NAMALWA (cell line): ENCODE results near the gene KIRREL3.

Source experiments
- DNase-seq: peaks from one replicate; pipeline ENCODE4 v3.0.0-alpha.2; 2015; ENCODE audit warnings: low spot score

KIRREL3 gene

GRCh38 chr11:126437731-126438130, 562.8 kb downstream of the KIRREL3 start:
- no peak for DNase-seq

DNA sequence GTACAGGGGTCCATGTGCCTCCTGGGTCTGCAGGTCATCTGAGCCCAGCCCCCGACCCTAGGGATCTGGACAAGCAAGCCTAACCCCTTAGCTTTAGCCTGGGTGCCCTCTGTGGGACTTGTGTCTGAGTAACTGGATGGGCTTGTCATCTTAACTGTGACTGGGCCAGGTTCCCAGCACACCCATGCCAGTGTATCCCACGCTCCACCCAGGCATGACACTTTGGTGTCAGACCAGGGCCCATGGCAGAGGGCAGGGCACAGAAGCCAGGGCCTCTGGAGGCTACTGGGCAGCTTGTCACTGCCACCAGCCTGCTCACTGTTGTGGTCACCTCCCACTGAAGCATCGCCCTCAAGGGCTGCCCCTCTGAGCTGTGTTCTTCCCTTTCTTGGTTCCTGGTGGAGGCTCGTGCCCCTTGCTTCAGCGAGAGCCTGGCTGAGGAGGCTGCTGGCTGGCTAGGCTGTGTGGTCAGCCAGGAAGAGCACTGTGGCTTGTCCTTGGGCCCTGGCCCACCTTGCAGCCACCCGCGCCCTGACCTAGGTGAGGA, 564.3 kb downstream of the KIRREL3 start:
- DNase-seq = no peak

GRCh38 chr11:126434950-126435335, 565.6 kb downstream of the KIRREL3 start:
- no peak for DNase-seq

DNA sequence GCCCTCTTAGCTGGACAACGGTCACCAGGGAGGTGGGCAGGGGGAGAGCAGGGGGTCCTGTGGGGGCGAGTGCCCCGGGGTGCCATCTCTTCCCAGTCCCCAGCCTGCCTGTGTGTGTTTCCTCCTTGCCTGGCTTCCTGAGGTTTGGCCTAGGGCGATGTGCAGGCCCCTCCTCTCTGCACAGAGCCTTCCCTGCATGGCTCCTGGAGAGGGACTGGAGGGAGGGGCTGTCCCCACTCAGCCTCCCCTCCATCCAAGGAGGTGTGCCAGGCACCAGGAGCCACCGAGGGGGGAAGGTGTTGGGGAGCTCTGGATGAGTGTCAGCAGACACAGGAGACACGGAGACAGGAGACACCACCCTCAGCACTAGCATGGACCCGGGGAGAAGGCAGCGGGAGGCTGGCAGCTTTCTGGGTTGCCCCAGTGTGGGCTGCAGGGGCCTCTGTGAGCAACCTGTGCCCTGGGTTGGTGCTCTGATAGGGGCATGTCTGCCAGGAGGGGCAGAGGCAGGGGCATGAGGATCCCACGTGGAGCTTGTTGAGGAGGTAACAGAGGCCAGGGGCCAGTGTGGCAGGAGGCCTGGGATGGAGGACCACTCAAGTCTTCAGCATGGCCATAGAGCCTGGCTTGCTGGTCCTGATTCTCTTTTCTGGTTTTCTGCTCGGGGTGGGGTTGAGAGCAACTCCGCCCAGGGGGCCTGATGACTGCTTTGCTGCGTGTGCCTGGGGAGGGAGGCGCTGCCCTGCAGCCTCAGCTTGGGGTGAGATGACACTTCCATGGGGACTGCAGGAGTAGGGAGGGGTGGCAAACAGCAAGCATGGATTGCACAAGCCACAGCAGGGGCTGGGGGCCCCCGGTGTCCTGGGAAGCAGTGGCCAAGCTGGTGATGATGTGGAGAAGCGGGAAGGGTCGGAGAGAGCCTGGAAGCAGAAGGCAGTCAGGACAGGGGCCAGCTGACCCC, 566.3 kb downstream of the KIRREL3 start:
- DNase-seq = no peak

- no peak for DNase-seq
Observed at GRCh38 chr11:126433244-126433846, 567.2 kb downstream of the KIRREL3 start.

GRCh38 chr11:126432525-126432924, 568.0 kb downstream of the KIRREL3 start:
- no peak for DNase-seq

- DNase-seq = no peak
Observed at GRCh38 chr11:126432065-126432461, 568.5 kb downstream of the KIRREL3 start.

DNA sequence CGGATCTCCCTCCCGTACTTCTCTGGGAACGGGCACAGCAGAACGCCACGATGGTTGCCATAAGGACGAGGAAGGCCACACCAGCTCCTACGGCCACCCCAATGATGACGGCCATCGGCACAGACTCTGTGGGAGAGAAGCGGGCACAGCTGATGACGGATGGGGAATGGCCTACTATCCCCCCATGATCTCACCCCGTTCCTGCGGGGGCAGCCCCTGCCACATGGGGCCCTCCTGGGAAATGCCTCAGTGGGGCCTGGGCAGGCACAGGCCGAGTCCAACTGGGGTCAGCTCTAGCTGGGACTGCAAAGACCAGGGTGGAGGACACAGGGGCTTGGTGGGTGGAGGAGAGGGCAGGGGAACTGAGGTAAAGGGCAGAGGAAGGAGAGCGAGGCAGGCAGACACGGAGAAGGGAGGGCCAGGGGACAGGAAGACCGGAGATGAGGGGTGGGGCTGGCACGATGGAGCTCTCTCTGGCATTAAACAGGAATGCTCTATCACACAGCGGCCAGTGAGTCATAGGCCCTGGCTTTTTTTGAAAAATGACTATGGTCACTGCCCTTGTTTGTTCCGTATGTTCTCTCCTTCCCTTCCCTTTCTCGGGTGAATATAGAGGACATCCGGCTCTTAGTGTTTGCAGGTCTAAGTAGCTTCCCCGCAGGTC, 569.0 kb downstream of the KIRREL3 start:
- no peak for DNase-seq

DNA sequence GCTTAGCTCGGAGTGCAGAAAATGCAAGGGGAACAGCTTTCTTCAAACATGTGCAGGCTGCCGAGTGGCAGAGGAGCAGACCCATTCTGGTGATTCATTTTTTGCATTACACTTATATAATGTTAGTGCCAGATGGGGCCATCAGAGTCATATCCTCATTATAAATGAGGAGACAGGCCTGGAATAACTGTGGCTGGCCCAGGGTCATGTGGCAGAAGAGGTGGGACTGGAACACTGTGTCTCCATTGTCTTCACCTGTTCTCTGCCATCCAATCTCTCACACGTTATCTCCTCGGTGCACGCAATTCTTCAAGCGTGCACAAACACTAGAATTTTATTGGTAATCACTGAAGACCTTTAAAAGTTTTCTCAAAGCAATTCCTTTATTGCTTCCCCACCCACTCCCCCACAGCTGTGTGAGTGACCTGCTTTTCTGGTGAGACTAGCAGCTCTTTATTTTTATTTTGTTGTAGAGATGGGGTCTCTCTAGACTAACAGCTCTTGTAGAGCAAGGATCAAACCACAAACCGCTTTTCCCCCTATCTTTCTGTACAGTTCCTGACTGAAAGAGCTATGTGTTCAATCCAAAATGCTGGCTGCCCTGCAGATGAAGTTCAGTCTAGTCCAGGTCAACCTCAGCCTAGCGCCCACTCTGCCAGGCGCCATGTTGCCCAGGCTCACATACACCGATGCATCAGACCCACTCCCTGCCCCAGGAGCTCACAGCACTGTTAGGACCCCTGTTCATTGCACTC, 569.8 kb downstream of the KIRREL3 start:
- no peak for DNase-seq

DNA sequence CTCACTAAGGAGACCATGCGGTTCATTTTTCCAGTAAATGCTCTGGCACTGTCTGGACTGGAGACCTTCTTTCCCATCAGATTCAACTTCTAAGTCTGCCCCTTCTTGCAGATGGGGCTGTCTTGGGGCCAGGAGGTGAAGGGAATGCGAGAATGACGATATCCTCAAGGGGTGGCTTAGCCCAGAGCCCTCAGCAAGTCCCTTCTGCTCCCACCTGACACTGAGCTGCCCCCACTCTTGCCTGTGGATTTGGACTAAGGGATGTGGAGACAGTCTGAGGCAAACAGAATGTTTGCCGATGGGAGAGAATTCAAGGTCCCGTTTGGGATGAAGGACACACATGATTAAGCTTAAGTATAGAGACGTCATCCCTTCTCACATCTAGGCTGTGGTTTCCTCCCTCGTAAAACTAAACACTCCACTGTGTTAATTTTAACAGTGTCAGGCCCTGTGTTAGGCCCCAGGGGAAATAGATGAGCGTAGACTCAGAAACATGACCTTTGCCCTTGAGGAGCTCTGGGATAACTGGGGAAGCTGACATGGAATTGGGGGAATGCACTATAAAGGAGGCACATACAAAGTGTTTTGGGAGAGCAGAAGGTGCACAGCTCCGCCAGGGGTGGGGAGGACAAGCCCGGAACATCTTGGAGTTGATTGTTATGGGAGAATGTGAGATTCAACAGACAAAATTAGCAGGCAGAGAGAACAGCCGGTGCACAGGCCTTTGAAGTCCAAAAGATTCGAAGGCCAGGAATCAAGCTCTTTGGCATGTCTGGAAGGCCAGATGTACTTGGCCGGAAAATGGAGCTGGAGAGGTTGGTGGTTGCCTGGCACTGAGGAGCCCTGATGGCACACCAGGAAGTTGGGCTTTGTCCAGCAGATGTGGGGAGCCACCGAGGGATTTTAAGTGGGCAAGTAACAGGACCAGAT, 573.5 kb downstream of the KIRREL3 start:
- no peak for DNase-seq

DNA sequence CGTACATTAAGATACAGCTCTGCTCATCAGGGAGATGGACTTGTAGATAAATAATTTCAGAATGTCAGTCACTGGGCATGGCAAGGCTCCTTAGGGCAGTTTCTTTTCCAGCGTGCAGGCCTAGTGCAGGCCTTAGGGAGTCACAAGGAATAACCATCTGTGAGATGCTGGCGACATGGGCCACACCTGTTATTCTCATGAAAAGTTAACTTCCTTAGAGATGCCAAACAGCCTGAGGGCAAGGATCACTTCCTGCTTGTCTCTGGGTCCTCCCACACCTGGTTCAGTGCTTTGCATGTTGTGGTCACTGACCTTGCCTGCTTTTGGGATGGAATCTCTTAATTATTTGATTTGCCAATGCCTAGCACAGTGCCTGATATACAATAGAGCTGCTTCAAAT, 574.5 kb downstream of the KIRREL3 start:
- DNase-seq = no peak

DNA sequence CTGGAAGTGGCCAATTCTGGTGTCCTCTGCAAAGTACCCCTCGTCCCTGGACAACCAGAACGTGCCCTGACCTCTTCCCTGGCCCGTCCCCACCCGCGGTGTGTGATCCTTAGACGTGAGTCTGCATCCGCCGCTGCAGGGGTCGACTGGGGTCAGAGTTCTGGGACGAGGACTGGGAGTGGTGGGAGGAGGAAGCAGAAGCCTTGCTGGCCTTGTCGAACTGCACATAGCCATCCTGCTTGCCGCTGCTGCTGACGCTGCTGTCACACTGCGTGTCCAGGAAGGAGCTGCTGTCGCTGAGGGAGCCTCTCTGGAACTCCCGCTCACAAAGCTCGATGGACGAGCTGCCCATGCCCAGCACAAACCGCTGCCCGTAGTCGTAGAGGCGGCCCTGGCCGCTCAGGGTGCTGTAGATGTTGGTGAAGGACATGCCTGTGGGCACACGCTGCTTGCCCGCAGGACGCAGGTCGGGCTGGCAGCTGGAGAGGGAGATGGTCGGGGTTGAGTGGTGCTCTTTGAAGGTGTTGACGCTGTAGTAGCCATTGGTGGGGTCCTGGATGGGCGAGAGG, 576.0 kb downstream of the KIRREL3 start:
- DNase-seq = no peak

GRCh38 chr11:126423743-126424142, 576.8 kb downstream of the KIRREL3 start:
- no peak for DNase-seq

GRCh38 chr11:126423154-126423553, 577.4 kb downstream of the KIRREL3 start:
- no peak for DNase-seq

- DNase-seq = no peak
Observed at GRCh38 chr11:126422446-126422845, 578.1 kb downstream of the KIRREL3 start.

GRCh38 chr11:126421271-126421671, 579.3 kb downstream of the KIRREL3 start:
- DNase-seq = no peak

DNA sequence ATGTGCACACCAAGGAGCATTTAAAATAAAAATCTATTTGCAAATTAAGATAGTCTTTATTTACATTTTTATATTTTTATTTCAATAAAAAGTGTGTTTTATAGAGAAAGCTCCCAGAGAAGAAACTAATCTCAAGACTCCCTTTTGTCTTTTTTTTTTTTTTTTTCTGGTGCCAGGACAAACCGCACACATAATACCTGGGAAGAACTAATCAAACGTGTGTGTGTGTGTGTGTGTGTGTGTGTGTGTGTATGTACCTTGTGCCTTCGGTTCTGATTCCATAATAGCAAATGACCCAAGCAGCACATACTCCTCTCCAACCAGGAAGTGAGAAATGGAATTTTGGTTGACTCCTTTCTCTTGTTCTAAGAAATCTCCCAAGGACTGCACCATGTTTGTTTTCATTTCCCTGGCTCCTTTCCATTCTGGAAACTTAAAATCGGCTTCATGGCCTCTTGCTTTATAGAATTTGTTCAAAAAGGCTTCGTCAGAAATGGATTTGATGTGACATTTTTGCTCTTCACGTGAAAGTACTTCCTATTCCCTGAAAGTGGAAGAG, 579.8 kb downstream of the KIRREL3 start:
- no peak for DNase-seq

DNA sequence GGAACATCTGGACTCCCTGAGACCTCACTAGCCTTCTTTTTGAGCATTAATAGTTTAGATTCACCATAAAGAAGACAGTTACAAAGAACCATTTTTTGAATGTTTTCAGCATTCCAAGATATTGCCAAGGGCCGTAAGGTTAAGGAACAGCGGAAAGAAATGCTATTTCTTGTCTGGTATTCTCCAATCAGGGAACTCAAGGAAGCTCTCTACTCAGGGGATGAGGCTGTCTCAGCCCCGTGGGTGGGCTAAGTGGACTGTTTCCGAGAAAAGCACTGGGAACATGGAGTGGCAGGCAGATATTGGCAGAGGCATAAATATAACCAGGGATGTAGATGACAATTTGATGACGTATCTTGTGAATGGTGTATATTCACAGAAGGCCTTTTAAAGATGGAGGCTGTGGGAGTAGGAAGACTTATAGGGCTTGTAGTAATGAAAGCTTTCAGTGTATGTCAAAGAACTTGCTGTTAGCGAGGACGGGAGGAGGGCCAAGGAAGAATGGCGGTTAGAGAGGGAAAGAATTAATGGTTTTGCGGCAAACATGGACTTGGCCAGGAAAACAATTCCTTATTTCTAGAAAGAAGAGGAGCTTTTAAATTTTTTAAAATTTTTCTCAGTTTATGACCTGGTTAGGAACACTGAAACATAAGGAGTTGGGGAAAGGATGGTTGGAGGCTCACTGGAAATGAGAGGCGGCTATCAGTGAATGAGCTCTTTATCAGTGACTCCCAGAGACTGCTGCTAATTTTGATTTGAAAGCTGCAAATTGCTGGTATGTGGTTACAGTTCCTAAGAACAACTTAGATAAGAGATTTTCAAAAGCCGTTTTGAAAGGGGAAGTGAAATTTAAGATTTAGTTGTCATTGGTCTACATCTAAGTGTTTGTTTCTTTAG, 580.5 kb downstream of the KIRREL3 start:
- DNase-seq = peak; percentile 64

- DNase-seq = no peak
Observed at GRCh38 chr11:126418887-126419286, 581.7 kb downstream of the KIRREL3 start.
